OCI-LY7 (cell line): ENCODE data around the gene INSIG1.

Experiments used
- CTCF ChIP-seq: fragments of 200-600 bp; sonication (generic); conservative IDR thresholded peaks from 2 replicates; pipeline ENCODE4 v1.5.1; 2014; ENCODE audit warnings: mild to moderate bottlenecking, antibody characterized with exemption, low read length, moderate library complexity, mixed read lengths
- EZH2phosphoT487 ChIP-seq: fragments of 200-600 bp; sonication (generic); IDR thresholded peaks from 2 replicates; pipeline ENCODE4 v1.6.1; 2018; ENCODE audit warnings: low read depth, borderline replicate concordance, mild to moderate bottlenecking, mixed run types, antibody characterized with exemption, low read length, moderate library complexity, mixed read lengths

GRCh38 chr7:155309021-155309338 is 11.3 kb downstream of the INSIG1 start:
- TF ChIP-seq CTCF (no peak), EZH2phosphoT487 (no peak)
